Brain microvascular endothelial cell (primary cell): ENCODE measurements around the gene AMPD3.

Experiments used
- DNase-seq: peaks from one replicate; pipeline ENCODE4 v3.0.0-alpha.2; 2020
- H3K27ac ChIP-seq: fragments of 250-450 bp; sonication (Bioruptor Pico); 2 replicates; pipeline ENCODE4 v1.5.1; 2020; ENCODE audit warnings: mild to moderate bottlenecking, moderate library complexity
- H3K27me3 ChIP-seq: fragments of 250-450 bp; sonication (Bioruptor Pico); replicated peaks from 2 replicates; pipeline ENCODE4 v1.5.1; 2020; ENCODE audit warnings: mild to moderate bottlenecking
- H3K36me3 ChIP-seq: fragments of 250-450 bp; sonication (Bioruptor Pico); replicated peaks from 2 replicates; pipeline ENCODE4 v1.5.1; 2020; ENCODE audit warnings: mild to moderate bottlenecking
- H3K4me3 ChIP-seq: 2 replicates; pipeline ENCODE4 v1.5.1; 2011; ENCODE audit warnings: low read depth, mild to moderate bottlenecking, control low read depth, low read length, moderate library complexity
- in situ Hi-C: cut with HindIII; loops from 2 replicates; pipeline ENCODE4 v1.10.0; 2017; ENCODE audit warnings: low sequenced_read_pairs, low pct_ligation_motif_present
- TF ChIP-seq, protein P1 (sequence below): IDR thresholded peaks from 2 replicates; pipeline ENCODE4 v1.5.1; 2011; ENCODE audit warnings: low read depth, mild to moderate bottlenecking, moderate library complexity, low read length, control low read depth, inconsistent platforms; ENCODE audit errors: missing control alignments

The AMPD3 gene

DNA sequence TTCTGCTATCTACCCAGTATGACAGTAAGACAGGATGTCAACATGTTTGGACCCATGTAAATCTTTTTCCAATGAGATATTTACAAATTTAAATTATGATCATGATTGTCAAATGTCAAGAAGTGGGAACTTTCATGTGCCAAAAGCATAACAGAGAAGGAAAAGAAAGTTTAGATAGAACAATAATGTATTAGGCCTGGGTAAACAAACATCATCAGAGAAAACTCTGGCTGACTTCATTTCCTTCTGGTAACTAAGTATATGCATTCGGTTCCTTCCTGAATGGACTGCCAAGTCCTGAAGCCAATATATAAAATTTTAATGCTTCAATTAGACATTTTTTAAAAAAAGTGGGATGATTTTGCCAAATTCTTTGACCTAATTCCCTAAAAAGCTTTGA, 69.4 kb downstream of the AMPD3 start:
- in situ Hi-C loops, result no loop called here
- H3K27ac ChIP-seq, result no peak overlapping the region
- TF ChIP-seq, protein P1, sequence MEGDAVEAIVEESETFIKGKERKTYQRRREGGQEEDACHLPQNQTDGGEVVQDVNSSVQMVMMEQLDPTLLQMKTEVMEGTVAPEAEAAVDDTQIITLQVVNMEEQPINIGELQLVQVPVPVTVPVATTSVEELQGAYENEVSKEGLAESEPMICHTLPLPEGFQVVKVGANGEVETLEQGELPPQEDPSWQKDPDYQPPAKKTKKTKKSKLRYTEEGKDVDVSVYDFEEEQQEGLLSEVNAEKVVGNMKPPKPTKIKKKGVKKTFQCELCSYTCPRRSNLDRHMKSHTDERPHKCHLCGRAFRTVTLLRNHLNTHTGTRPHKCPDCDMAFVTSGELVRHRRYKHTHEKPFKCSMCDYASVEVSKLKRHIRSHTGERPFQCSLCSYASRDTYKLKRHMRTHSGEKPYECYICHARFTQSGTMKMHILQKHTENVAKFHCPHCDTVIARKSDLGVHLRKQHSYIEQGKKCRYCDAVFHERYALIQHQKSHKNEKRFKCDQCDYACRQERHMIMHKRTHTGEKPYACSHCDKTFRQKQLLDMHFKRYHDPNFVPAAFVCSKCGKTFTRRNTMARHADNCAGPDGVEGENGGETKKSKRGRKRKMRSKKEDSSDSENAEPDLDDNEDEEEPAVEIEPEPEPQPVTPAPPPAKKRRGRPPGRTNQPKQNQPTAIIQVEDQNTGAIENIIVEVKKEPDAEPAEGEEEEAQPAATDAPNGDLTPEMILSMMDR, result no peak
- H3K27me3 ChIP-seq, result no peaks in the 10 kb centered on the region
- DNase-seq, result no peak
- peaks cover 27% of the 10 kb centered on the region for H3K36me3 ChIP-seq
- no peak overlapping the region for H3K4me3 ChIP-seq

DNA sequence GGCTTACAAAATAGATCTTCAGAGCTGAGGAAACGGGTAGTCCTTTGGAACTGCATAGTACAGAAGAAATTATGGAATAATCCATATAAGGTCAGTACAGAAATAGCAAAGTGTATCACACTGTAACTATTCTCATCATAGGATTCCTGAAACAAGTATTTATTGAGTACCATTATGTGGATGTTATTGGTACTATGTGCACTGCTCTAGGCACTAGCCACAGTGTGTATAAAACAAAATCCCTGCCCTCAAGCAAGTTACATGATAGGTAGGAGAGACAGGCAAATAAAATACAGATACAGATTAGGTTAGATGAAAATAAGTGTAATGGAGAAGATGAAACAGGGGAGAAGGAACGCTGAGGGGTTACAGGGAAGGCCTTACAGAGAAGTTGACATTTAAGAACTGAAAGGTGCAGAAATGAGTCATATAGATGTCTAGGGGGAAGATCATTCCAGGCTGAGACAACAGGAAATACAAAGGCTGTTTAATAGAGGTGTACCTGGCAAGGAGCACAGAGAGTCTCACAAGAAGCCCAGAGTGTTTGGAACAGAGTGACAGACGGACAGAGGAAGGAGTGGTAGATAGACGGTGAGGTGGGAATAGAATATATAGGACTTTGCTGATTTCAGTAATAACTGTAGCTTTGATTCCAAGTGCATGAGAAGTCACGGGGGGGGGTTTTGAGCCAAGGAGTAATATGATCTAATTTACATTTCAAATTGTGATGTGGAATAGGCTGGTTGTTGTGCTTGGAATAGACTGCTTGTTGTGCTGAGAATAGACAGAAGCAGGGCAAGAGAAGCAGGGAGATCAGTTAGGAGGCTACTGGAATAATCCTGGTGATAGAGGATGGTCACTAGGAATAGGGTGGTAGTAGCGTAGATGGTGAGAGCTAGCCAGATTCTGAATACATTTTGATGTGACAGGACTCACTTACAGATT, 72.2 kb downstream of the AMPD3 start:
- in situ Hi-C loops, result no loop called here
- H3K36me3 ChIP-seq, result peaks cover 12% of the 10 kb centered on the region
- no peak overlapping the region for H3K4me3 ChIP-seq
- no peak for DNase-seq
- peak overlapping the region; percentile 75 for H3K27ac ChIP-seq
- TF ChIP-seq, protein P1, result no peak
- no peaks in the 10 kb centered on the region for H3K27me3 ChIP-seq

DNA sequence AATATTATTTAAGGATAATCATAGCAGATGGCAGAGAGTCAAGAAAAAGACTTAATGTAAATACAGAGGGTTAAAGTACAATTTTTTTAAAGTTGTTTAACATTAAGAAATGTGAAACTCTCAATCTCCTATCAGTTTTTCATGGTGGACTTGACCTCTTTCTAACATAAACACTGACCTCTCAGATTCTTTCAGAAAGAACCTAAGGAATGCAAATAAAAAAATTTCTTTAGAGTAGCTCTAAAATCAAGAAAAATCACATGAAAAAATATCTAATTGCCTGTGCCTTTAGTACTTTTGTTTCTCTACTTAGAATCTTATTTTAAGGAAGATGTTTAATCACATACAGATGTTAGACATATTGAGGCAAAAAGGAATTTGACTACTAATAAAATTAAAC, 73.1 kb downstream of the AMPD3 start:
- Histone ChIP-seq H3K27ac (peak overlapping the region; percentile 75), H3K27me3 (no peaks in the 10 kb centered on the region), H3K36me3 (peaks cover 7% of the 10 kb centered on the region), H3K4me3 (no peak overlapping the region)
- TF ChIP-seq, protein P1, result no peak
- no peak for DNase-seq
- in situ Hi-C loops, result no loop called here

DNA sequence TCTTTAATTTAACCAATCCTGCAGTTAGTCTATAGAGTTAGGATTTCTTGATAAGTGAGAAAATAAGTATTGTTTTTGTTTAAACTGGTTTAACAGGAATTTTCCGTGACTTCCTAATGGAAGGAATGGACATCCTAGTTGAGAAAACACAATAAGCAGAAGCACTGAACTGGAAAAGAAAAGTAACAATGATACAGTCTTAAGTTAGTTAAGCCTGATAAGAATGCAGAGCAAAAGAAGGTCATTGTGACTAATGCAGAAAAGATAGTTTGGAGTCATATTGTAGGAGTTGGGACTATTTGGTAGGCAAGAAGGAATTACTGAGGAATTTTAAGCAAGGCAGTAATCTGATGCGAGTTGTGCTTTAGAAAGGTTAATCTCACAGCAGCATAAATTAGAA, 74.2 kb downstream of the AMPD3 start:
- in situ Hi-C loops, result no loop called here

DNA sequence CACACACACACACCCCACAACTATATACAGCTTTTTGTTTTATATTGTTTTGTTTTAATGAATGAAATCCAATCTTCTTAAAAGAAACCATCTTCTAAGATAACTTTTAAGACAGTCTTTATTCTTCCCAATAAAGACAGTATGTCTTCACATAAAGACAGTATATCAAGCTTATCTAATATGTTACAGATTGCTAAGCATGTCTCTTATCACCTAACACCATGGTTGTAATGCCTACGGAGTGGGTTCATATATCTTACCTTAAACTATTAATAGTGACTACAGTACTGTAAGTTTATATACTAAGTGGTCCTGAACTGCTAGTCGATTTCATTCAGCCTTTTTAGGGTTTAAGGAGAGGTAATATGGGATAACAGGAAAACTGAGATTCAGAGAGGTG, 77.5 kb downstream of the AMPD3 start:
- in situ Hi-C loops, result no loop called here
- no peak overlapping the region for H3K27ac ChIP-seq
- TF ChIP-seq, protein P1, result no peak
- no peak for DNase-seq
- no peaks in the 10 kb centered on the region for H3K27me3 ChIP-seq
- no peak overlapping the region for H3K4me3 ChIP-seq
- peaks cover 5% of the 10 kb centered on the region for H3K36me3 ChIP-seq

More for the DNA sequence above, 74.2 kb downstream of the AMPD3 start:
- H3K4me3 ChIP-seq, result no peak overlapping the region
- TF ChIP-seq, protein P1, result no peak
- H3K27ac ChIP-seq, result peak overlapping the region; percentile 75
- no peak for DNase-seq
- H3K36me3 ChIP-seq, result peaks cover 7% of the 10 kb centered on the region
- H3K27me3 ChIP-seq, result no peaks in the 10 kb centered on the region
